HEK293T (cell line): ENCODE results near the gene EVI2B.

Source experiments
- CTCF ChIA-PET: fragments of 350-600 bp; formaldehyde crosslinking; extraction: SDS; loops from one replicate; lab custom pipeline; 2021; ENCODE audit warnings: antibody characterized with exemption, inconsistent platforms; lab: Yijun Ruan, JAX
- POLR2A ChIA-PET: fragments of 350-600 bp; formaldehyde crosslinking; extraction: SDS; loops from one replicate; lab custom pipeline; 2020; ENCODE audit warnings: antibody characterized with exemption, inconsistent platforms; lab: Yijun Ruan, JAX
- DNase-seq: peaks from one replicate; pipeline ENCODE4 v3.0.0; 2012; ENCODE audit warnings: mixed read lengths; ENCODE audit errors: extremely low spot score
- ARNT ChIP-seq: fragments of 450-650 bp; IDR thresholded peaks from 2 replicates; pipeline ENCODE4 v1.6.1; 2017; ENCODE audit warnings: mild to moderate bottlenecking
- BHLHE40 ChIP-seq: fragments of 450-650 bp; IDR thresholded peaks from 2 replicates; pipeline ENCODE4 v1.6.1; 2016; ENCODE audit warnings: mild to moderate bottlenecking, moderate library complexity, borderline replicate concordance
- CTBP1 ChIP-seq: fragments of 450-650 bp; IDR thresholded peaks from 2 replicates; pipeline ENCODE4 v1.6.1; 2016; ENCODE audit warnings: borderline replicate concordance
- ELF4 ChIP-seq: fragments of 450-650 bp; IDR thresholded peaks from 2 replicates; pipeline ENCODE4 v1.6.1; 2017; ENCODE audit warnings: antibody characterized with exemption
- FOXA1 ChIP-seq: fragments of 450-650 bp; IDR thresholded peaks from 2 replicates; pipeline ENCODE4 v1.6.1; 2016; ENCODE audit warnings: mild to moderate bottlenecking
- FOXK2 ChIP-seq: fragments of 450-650 bp; IDR thresholded peaks from 2 replicates; pipeline ENCODE4 v1.6.1; 2016; ENCODE audit warnings: mild to moderate bottlenecking
- FOXM1 ChIP-seq: fragments of 450-650 bp; IDR thresholded peaks from 2 replicates; pipeline ENCODE4 v1.6.1; 2017; ENCODE audit warnings: mild to moderate bottlenecking, borderline replicate concordance
- L3MBTL2 ChIP-seq: fragments of 450-650 bp; conservative IDR thresholded peaks from 2 replicates; pipeline ENCODE4 v1.6.1; 2016; ENCODE audit warnings: mild to moderate bottlenecking
- LEF1 ChIP-seq: fragments of 450-650 bp; IDR thresholded peaks from 2 replicates; pipeline ENCODE4 v1.6.1; 2017; ENCODE audit warnings: mild to moderate bottlenecking, borderline replicate concordance
- NFRKB ChIP-seq: fragments of 450-650 bp; IDR thresholded peaks from 2 replicates; pipeline ENCODE4 v1.6.1; 2016; ENCODE audit warnings: mild to moderate bottlenecking, moderate library complexity
- PKNOX1 ChIP-seq: fragments of 450-650 bp; IDR thresholded peaks from 2 replicates; pipeline ENCODE4 v1.6.1; 2016
- SP1 ChIP-seq: fragments of 450-650 bp; IDR thresholded peaks from 2 replicates; pipeline ENCODE4 v1.6.1; 2017
- SUZ12 ChIP-seq: fragments of 450-650 bp; IDR thresholded peaks from 2 replicates; pipeline ENCODE4 v1.6.1; 2016; ENCODE audit warnings: mild to moderate bottlenecking
- TARDBP ChIP-seq: fragments of 450-650 bp; IDR thresholded peaks from 2 replicates; pipeline ENCODE4 v1.6.1; 2016
- ZNF384 ChIP-seq: fragments of 450-650 bp; IDR thresholded peaks from 2 replicates; pipeline ENCODE4 v1.6.1; 2016

The EVI2B gene

GRCh38 chr17:31256936-31257335 is 56.9 kb downstream of the EVI2B start:
- POLR2A ChIA-PET = interaction anchor here (1.4 kb wide), 1 partner anchor 350 kb away, joined by 3 read pairs; no protein-coding TSS in a partner anchor
- no peak for TF ChIP-seq BHLHE40
- no peak for TF ChIP-seq LEF1
- TF ChIP-seq ARNT = no peak
- 0 out of 2 replicates have a peak, but pooled peaks have one; percentile 2 for TF ChIP-seq PKNOX1
- TF ChIP-seq SP1 = no peak
- TF ChIP-seq ZNF384 = no peak
- no peak for TF ChIP-seq FOXK2
- no peak for DNase-seq
- CTCF ChIA-PET = interaction anchor here (0.8 to 0.9 kb wide), 2 partner anchors 12 to 29 kb away, joined by 3 read pairs; no protein-coding TSS in a partner anchor

GRCh38 chr17:31254654-31255053 is 59.2 kb downstream of the EVI2B start:
- ChIA-PET CTCF (interaction anchor here (0.6 to 0.8 kb wide), 2 partner anchors 10 to 270 kb away, joined by 3 read pairs; no protein-coding TSS in a partner anchor), POLR2A (no interaction called here)
- DNase-seq = no peak
- no peak for TF ChIP-seq LEF1
- no peak for TF ChIP-seq FOXK2
- no peak for TF ChIP-seq TARDBP
- no peak for TF ChIP-seq SUZ12
- no peak for TF ChIP-seq CTBP1
- TF ChIP-seq ZNF384 = no peak
- no peak for TF ChIP-seq ARNT
- TF ChIP-seq FOXA1 = no peak
- no peak for TF ChIP-seq FOXM1
- TF ChIP-seq L3MBTL2 = no peak
- TF ChIP-seq SP1 = no peak
- TF ChIP-seq ELF4 = no peak
- no peak for TF ChIP-seq PKNOX1
- no peak for TF ChIP-seq NFRKB
